ENCODE data around the gene SLITRK6.
"Not testable (repeated sequence)": the region's sequence is repeated elsewhere in the genome, so short reads cannot be mapped to it uniquely, and the experiment has no call there.

Gene SLITRK6

DNA sequence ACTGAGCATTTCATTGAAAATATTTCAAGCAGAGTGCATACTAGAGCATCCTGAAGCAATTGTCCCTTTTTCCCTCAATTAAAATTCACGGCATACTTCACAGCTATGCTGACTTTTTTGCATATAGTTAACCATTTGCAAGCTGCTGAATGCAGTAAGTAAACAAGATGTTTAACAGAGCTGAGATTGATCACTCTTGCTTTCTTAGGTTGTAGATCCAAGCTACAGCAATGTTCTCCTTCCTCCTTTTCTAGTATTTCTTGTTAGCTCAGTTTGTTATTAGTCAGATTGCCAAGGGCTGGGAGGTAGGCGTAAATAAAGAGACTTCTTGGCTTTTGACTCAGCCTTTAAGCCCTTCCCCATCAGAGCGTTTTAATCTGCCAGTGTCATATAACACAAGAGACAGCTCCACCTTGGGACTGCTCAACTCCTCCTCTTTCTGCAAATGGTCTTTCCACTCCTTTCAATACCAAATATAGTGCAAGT, at the start of gene SLITRK6:
SLITRK6 (minus strand) TSS at position 323 of the 486 bp plus-strand sequence. CDS start 2,911 bp downstream, outside the sequence.
- DNase-seq: peak in 15 of 56 donors; percentile 0 to 52 (median 9)

DNA sequence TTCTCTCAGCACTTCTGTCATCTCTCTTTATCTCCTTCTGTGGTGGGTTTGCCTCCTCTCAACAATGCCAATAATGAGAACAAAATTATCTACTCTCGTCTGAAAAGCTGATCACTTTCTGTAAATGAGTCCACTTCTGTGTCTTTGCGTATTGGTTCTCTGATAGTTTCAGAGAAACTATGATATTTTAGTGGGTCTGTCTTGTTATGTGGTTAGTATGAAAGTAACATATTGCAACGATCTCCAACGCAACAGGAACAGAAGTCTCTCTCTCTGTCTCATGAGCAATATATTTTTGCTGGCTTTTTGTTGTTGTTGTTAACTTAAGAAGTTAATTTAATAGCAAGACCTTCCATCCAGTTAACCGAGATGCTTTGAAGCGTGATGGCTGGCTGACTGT, 47.8 kb upstream of the SLITRK6 start:
- DNase-seq: no peak

DNA sequence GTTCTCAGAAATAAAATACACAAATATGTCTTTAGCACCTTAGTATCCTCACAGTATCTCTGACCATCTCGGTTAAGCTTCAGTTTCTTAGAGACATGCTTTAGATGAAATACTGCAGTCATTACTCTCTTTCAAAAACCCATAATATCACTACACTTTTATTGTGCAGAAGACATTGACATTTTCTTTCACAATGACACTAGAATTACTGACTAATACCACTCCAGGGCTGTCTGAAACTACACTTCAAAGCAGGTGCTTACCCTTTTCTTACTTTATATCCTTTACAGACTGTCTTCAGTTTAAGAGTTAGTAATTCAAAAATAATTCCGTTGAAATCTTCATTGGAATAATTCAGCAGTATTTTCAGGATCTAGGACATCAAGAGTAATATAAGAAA, 42.2 kb upstream of the SLITRK6 start:
- no peak for DNase-seq

GRCh38 chr13:85833921-85834320, 34.7 kb upstream of the SLITRK6 start:
- DNase-seq: peak in 5 of 56 donors; percentile 1 to 7 (median 3)

DNA sequence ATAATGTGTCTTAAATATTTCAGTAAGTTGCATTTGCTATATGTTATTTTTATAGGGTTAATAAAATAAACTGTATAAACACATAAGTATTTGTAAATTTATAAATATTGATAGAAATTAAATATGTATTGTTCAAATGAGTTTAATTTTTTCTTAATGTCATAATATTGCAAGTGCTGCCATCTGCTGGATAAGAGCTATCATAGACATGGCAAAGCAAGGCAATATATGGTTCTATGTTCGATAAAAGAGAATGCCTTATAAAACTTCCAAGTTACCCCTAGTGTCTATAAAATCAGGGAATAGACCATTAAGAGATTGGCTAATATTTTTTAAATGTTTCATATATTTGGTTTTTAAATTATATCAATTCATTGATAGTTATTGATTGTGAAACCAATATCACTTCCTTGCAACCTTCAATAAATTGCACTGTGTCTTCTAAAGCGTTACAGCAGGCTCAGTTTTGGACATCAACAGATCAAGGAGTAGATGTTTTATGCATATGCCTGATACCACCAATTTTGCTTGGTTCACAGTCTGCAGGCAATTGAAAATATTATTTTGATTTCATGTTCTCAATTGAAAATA, 29.0 kb upstream of the SLITRK6 start:
- no peak for DNase-seq

DNA sequence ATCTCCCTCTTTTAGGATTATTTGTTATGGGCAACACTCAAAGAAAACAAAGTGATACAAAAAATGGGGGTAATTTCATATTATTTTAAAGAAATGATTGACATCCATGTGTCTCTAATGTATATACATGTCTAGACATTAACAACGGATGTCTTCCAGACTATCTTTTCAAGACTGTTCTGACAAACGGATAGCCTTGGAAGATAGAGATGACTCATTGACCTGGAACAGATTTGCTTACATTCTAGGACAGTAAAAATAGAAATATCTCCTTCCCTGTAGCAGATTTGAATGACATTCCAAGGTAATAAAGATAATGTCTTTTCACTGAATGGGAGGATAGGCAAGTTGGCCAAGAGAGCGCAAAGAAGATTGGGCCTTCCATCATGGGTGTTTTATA, 26.2 kb upstream of the SLITRK6 start:
- DNase-seq: no peak

GRCh38 chr13:85823832-85824231, 24.6 kb upstream of the SLITRK6 start:
- no peak for DNase-seq

DNA sequence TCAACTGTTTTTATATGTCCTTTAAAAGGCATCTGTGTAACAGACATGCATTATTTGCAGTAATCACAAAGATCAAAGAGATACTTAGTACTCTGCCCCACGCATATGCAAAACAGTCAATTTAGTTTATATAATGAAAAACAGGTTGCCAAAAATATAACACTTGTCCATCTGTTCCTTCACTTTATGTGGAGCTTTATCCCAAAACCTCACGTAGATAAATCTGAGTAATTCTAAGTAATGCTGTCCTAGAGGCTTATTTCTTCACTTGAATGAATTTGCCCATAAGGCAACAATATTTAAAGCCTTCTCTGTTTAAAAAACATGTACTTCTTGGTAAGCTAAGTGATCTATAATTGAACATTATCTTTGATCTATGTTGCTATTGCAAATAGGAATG, 20.3 kb upstream of the SLITRK6 start:
- DNase-seq: no peak

DNA sequence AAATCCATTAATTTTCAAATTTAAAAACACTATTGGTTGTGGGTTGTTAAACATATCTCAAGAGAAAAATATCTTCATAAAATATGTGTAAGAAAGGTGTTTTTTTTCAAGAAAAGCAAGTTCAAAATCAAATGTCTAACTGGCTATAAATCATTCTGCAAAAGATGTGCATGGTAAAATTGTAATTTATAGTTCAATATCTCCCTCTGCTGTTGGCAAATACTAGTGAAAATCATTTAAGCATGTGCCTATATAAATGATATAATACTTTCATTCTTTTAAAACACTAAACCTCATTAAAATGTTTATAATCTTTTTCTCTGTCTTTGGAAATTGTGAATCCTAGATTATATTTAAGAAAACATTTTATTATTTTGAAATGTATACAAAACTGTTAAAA, 17.2 kb upstream of the SLITRK6 start:
- DNase-seq: no peak

DNA sequence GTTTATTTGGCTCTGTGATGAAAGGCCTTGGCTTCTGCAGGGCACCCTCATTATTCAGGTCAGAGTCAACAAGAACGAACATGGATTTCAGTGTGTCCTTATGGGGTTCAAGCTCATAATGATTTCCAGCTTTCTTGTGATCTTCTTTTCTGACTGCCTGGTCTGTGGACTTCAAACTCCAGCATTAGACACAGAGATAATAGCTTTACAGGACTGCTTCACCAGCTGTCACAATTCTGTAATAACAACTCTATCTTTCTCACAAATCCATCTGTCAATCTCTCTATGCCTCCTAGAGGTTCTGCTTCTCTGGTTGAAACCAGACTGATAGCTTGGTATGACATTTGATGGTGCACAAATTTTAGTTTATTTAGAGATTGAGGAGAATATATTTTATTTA, 13.1 kb upstream of the SLITRK6 start:
- DNase-seq: no peak

- DNase-seq: no peak
Observed at GRCh38 chr13:85808811-85809210, 9.6 kb upstream of the SLITRK6 start.

GRCh38 chr13:85806553-85807175, 7.4 kb upstream of the SLITRK6 start:
- no peak for DNase-seq

GRCh38 chr13:85798556-85798955, 663 bp downstream of the SLITRK6 start:
- no peak for DNase-seq

DNA sequence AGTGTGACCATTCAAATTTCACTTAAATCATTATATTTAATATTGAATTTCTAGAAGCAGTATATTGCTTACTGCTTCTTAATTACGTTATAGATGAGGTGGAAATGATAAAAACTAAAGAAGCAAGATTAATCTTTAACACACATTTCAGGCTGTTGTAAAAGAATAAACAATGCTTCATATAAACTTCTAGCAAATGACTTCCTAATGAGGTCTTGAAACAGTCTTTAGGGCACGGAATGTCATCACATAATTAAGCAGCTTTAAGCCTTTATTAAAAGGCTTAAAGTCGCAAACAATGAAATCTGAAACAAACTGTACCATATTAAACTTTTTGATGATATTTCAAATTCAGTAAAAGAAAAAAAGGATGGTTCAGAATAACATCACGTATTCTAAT, 1.9 kb downstream of the SLITRK6 start:
- DNase-seq: no peak

GRCh38 chr13:85785205-85785604, 14.0 kb downstream of the SLITRK6 start:
- DNase-seq: no peak

- DNase-seq: no peak
Observed at GRCh38 chr13:85772367-85772766, 26.9 kb downstream of the SLITRK6 start.

DNA sequence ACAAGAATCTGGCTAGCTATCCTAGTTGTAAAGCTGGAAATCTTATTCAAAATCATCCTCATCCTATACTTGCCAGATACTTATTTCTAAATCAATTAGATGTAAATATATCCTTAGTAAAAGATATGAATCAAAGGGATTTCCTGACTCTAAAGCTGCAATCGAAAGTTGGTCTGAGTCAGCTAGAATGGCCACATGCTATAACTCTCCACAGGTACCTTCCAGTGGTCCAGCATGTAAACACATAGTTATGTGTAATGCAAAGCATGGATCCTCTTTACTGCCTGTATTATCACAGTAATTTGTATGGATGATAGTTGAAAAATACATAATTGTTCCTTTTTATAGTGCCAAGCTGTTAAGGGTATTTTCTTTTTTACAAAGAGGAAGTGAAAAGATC, 27.4 kb downstream of the SLITRK6 start:
- no peak for DNase-seq

- no peak for DNase-seq
Observed at GRCh38 chr13:85768946-85769345, 30.3 kb downstream of the SLITRK6 start.

DNA sequence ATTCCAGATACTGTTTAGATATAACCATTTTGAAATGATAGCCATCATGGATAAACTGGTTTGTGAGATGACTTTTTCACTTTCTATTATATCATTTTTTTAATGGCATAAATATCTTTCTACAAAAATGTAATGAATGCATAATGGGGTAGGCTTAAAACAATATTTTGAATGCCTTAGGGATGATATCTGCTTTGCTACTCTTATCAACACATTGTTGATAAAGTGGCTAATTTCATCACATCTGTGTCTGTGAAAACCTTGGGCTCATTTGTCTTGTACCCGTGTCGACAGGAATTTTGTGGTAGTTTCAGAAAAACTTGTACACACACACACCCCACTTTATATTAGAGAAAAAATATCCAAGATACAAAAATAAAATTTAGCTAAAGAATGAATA, 44.1 kb downstream of the SLITRK6 start:
- no peak for DNase-seq

DNA sequence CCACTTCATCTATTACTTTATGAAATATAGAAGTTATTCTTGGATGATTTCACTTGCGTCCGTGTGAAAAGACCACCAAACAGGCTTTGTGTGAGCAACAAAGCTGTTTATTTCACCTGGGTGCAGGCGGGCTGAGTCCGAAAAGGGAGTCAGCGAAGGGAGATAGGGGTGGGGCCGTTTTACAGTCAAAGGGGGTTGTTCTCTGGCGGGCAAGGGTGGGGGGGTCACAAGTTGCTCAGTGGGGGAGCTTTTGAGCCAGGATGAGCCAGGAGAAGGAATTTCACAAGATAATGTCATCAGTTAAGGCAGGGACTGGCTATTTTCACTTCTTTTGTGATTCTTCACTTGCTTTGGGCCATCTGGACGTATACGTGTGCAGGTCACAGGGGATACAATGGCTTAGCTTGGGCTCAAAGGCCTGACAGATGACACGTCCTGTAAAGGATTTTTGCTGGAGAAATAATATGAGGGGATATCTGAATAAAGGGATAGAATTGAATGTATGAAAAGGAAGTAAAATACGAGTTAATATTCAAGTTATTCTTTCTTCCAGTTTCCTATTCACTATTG, 55.9 kb downstream of the SLITRK6 start:
- DNase-seq: not testable (repeated sequence)

Data from nucleus accumbens (tissue), 56 donors.